HCT116 (cell line): Measurements from ENCODE around the gene ZNF330.

Source experiments
- EGR1 ChIP-seq: IDR thresholded peaks from 2 replicates; pipeline ENCODE4 v1.6.1; 2012; ENCODE audit warnings: low read depth
- POLR2A ChIP-seq: IDR thresholded peaks from 2 replicates; pipeline ENCODE4 v1.7.0; 2011; ENCODE audit warnings: borderline replicate concordance; ENCODE audit not compliant: insufficient read depth, insufficient read length; ENCODE audit errors: extremely low read depth
- POLR2AphosphoS5 ChIP-seq: IDR thresholded peaks from 2 replicates; pipeline ENCODE4 v1.6.1; 2011; ENCODE audit warnings: mild to moderate bottlenecking, low read depth, low read length, moderate library complexity
- RAD21 ChIP-seq: IDR thresholded peaks from 2 replicates; pipeline ENCODE4 v1.6.1; 2012; ENCODE audit warnings: low read depth, mild to moderate bottlenecking
- SIN3A ChIP-seq: IDR thresholded peaks from 2 replicates; pipeline ENCODE4 v1.6.1; 2012; ENCODE audit warnings: low read depth
- SP1 ChIP-seq: IDR thresholded peaks from 2 replicates; pipeline ENCODE4 v1.6.1; 2012; ENCODE audit warnings: low read depth
- ZNF274 ChIP-seq: fragments of 200-500 bp; sonication (Bioruptor generic); IDR thresholded peaks from 2 replicates; pipeline ENCODE4 v1.6.1; 2014; ENCODE audit warnings: mild to moderate bottlenecking, low read depth, low read length, inconsistent platforms
- TF ChIP-seq, protein P1 (sequence below), 3 experiments: fragments of 200-600 bp in 1 of 3; sonication (generic) in 1 of 3; IDR thresholded peaks in 2 of 3; conservative IDR thresholded peaks in 1 of 3; 2 replicates each; pipeline ENCODE4 v1.5.1; 2012 to 2017; ENCODE audit warnings: low read depth in 2 of 3, low read length in 2 of 3, antibody characterized with exemption in 1 of 3, borderline replicate concordance in 1 of 3, control low read depth in 1 of 3, mild to moderate bottlenecking in 1 of 3, mixed read lengths in 1 of 3, mixed run types in 1 of 3, moderate library complexity in 1 of 3; ENCODE audit not compliant: insufficient read depth in 1 of 3
- TF ChIP-seq, protein P2 (sequence below): IDR thresholded peaks from 2 replicates; pipeline ENCODE4 v1.6.1; 2012
- TF ChIP-seq, protein P3 (sequence below): IDR thresholded peaks from 2 replicates; pipeline ENCODE4 v1.6.1; 2011; ENCODE audit warnings: mild to moderate bottlenecking, low read length, moderate library complexity; ENCODE audit not compliant: insufficient replicate concordance; ENCODE audit errors: extremely low read depth

DNA sequence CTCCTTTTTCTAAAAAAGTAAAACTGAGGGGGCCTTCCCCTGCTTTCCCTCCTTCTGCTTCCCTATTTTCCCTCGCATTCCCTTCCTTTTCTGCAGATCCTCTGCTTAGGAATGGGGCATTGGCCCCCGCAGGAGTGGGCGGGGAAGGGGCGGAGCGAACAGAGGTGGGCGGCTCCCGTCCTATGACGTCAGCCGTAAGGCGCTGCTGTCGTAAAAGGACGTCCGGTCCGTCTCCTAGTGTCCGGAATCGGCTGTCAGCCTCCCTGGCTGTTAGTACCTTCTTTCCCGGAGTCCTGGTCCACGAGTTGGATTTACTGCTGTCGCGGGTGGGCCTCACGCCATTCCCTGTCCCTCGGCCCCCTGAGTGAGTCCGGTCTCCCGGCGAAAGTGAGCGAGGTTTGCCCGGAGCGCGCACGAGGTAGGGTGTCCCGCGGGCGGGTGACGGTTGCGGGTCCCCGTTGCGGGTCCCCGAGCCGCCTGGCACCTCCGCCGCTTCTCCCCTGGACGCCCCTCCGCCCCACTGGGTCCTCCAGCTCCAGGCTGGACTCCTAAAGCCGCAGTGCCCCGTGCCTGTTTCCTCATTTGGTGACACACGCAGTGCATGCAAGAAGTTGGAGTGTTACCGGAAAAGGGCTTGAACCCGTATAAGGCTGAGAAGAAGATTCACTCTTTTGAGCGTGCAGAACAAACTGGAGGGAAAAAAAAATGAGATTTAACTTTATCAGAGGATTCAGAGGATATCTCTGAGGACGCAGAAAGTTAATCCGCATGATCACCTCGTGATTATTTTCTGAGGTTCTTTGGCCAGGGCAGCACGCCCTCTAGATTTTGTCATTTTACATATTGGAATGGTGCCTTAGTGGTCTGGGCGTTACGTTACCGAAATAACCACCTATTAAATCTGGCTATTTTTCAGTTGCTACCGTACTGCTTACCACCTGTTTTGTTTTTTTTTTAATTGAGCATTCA, at the start of gene ZNF330:
- peak; percentile 84 for TF ChIP-seq EGR1
- TF ChIP-seq RAD21: no peak
- TF ChIP-seq, protein P1, sequence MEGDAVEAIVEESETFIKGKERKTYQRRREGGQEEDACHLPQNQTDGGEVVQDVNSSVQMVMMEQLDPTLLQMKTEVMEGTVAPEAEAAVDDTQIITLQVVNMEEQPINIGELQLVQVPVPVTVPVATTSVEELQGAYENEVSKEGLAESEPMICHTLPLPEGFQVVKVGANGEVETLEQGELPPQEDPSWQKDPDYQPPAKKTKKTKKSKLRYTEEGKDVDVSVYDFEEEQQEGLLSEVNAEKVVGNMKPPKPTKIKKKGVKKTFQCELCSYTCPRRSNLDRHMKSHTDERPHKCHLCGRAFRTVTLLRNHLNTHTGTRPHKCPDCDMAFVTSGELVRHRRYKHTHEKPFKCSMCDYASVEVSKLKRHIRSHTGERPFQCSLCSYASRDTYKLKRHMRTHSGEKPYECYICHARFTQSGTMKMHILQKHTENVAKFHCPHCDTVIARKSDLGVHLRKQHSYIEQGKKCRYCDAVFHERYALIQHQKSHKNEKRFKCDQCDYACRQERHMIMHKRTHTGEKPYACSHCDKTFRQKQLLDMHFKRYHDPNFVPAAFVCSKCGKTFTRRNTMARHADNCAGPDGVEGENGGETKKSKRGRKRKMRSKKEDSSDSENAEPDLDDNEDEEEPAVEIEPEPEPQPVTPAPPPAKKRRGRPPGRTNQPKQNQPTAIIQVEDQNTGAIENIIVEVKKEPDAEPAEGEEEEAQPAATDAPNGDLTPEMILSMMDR (IDR thresholded peaks at IDR 0.05 in 2 of 3, conservative IDR thresholded peaks at IDR 0.05 in 1 of 3; ENCODE audit: borderline replicate concordance in 1 of 3, insufficient read depth in 1 of 3, low read depth in 2 of 3, low read length in 2 of 3): peak in 2 of 3 experiments; percentile 22 to 32; a peak in 2 of 6 replicates
- TF ChIP-seq, protein P2, sequence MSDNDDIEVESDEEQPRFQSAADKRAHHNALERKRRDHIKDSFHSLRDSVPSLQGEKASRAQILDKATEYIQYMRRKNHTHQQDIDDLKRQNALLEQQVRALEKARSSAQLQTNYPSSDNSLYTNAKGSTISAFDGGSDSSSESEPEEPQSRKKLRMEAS: peak; percentile 71
- TF ChIP-seq POLR2AphosphoS5: peak; percentile 89
- TF ChIP-seq POLR2A: peak; percentile 56
- peak; percentile 86 for TF ChIP-seq SIN3A
- TF ChIP-seq ZNF274: no peak
- TF ChIP-seq SP1: peak; percentile 59
- TF ChIP-seq, protein P3, sequence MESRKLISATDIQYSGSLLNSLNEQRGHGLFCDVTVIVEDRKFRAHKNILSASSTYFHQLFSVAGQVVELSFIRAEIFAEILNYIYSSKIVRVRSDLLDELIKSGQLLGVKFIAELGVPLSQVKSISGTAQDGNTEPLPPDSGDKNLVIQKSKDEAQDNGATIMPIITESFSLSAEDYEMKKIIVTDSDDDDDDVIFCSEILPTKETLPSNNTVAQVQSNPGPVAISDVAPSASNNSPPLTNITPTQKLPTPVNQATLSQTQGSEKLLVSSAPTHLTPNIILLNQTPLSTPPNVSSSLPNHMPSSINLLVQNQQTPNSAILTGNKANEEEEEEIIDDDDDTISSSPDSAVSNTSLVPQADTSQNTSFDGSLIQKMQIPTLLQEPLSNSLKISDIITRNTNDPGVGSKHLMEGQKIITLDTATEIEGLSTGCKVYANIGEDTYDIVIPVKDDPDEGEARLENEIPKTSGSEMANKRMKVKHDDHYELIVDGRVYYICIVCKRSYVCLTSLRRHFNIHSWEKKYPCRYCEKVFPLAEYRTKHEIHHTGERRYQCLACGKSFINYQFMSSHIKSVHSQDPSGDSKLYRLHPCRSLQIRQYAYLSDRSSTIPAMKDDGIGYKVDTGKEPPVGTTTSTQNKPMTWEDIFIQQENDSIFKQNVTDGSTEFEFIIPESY: no peak
